ENCODE measurements around the gene ZNF724. TPM values are rescaled to one million over a fixed set of nuclear protein-coding genes. Genes with fewer than 3 reads are reported as not detected.

ZNF724 gene
- total and polyA plus RNA-seq, 2 of the 13 experiments (the other 11 are each of a cell fraction or from before 2014, with no cell fraction given): 1.5 to 15.0 TPM

- TF ChIP-seq ZNF441 (CRISPR knock-in tag; IDR thresholded peaks at IDR 0.05; ENCODE audit: borderline replicate concordance) (no peak), TFAP4 (IDR thresholded peaks at IDR 0.05; ENCODE audit: borderline replicate concordance, low read depth) (peak; percentile 68; the same call in 1 of the 2 replicates), CREM (IDR thresholded peaks at IDR 0.05) (peak; percentile 70), CREM (CRISPR knock-in tag; IDR thresholded peaks at IDR 0.05) (no peak), HMG20B (CRISPR knock-in tag; conservative IDR thresholded peaks at IDR 0.05) (no peak), SMAD1 (CRISPR knock-in tag; IDR thresholded peaks at IDR 0.05; ENCODE audit: borderline replicate concordance, low read depth) (no peak), NR3C1 (CRISPR knock-in tag; IDR thresholded peaks at IDR 0.05) (no peak), PPARG (CRISPR knock-in tag; conservative IDR thresholded peaks at IDR 0.05) (no peak), JUND (CRISPR knock-in tag; IDR thresholded peaks at IDR 0.05) (no peak), IKZF4 (CRISPR knock-in tag; IDR thresholded peaks at IDR 0.05; ENCODE audit: borderline replicate concordance, low read depth, not compliant biosample characterization) (no peak), ZSCAN21 (CRISPR knock-in tag; IDR thresholded peaks at IDR 0.05; ENCODE audit: borderline replicate concordance) (no peak), GABPB1 (CRISPR knock-in tag; IDR thresholded peaks at IDR 0.05) (peak; percentile 86), CCDC6 (CRISPR knock-in tag; IDR thresholded peaks at IDR 0.05) (0 out of 2 replicates have a peak, but pooled peaks have one; percentile 30), TBX3 (IDR thresholded peaks at IDR 0.05; ENCODE audit: borderline replicate concordance) (no peak), KMT2A (CRISPR knock-in tag; IDR thresholded peaks at IDR 0.05) (peak; percentile 47; the same call in 1 of the 2 replicates), ZFX (CRISPR knock-in tag; IDR thresholded peaks at IDR 0.05; ENCODE audit: low read depth) (peak; percentile 88), KDM5A (IDR thresholded peaks at IDR 0.05; ENCODE audit: borderline replicate concordance, low read length) (peak; percentile 63; the same call in 1 of the 2 replicates), NCOA2 (CRISPR knock-in tag; IDR thresholded peaks at IDR 0.05) (no peak), FOXO1 (CRISPR knock-in tag; IDR thresholded peaks at IDR 0.05) (no peak), BRD4 (CRISPR knock-in tag; IDR thresholded peaks at IDR 0.05) (0 out of 2 replicates have a peak, but pooled peaks have one; percentile 48), HNRNPLL (IDR thresholded peaks at IDR 0.05; ENCODE audit: low read depth, low read length, poor library complexity, severe bottlenecking) (peak; percentile 69), KAT7 (CRISPR knock-in tag; IDR thresholded peaks at IDR 0.05; ENCODE audit: borderline replicate concordance) (0 out of 2 replicates have a peak, but pooled peaks have one; percentile 77), MBNL3 (CRISPR knock-in tag; conservative IDR thresholded peaks at IDR 0.05) (no peak), TOPORS (CRISPR knock-in tag; IDR thresholded peaks at IDR 0.05) (no peak), CBX5 (CRISPR knock-in tag; IDR thresholded peaks at IDR 0.05; ENCODE audit: borderline replicate concordance) (no peak), POLR2G (IDR thresholded peaks at IDR 0.05; ENCODE audit: low read depth, low read length) (peak; percentile 80), ZNF382 (CRISPR knock-in tag; IDR thresholded peaks at IDR 0.05; ENCODE audit: borderline replicate concordance) (no peak), MLX (CRISPR knock-in tag; IDR thresholded peaks at IDR 0.05) (no peak), ZNF737 (CRISPR knock-in tag; IDR thresholded peaks at IDR 0.05; ENCODE audit: borderline replicate concordance) (0 out of 2 replicates have a peak, but pooled peaks have one; percentile 23), ZBTB26 (CRISPR knock-in tag; IDR thresholded peaks at IDR 0.05; ENCODE audit: borderline replicate concordance) (no peak)
These were observed at the start of gene ZNF724 (continued) for GRCh38 chr19:23249911-23250649.
